ENCODE data around the gene TRAPPC2L.
A peak's percentile ranks its signal among the peaks of the same experiment; 100 is the strongest.

Gene TRAPPC2L

GRCh38 chr16:88839026-88839529 is 17.8 kb upstream of the TRAPPC2L start:
- no peak for DNase-seq (ENCODE audit: low read depth in 2 of 2)

DNA sequence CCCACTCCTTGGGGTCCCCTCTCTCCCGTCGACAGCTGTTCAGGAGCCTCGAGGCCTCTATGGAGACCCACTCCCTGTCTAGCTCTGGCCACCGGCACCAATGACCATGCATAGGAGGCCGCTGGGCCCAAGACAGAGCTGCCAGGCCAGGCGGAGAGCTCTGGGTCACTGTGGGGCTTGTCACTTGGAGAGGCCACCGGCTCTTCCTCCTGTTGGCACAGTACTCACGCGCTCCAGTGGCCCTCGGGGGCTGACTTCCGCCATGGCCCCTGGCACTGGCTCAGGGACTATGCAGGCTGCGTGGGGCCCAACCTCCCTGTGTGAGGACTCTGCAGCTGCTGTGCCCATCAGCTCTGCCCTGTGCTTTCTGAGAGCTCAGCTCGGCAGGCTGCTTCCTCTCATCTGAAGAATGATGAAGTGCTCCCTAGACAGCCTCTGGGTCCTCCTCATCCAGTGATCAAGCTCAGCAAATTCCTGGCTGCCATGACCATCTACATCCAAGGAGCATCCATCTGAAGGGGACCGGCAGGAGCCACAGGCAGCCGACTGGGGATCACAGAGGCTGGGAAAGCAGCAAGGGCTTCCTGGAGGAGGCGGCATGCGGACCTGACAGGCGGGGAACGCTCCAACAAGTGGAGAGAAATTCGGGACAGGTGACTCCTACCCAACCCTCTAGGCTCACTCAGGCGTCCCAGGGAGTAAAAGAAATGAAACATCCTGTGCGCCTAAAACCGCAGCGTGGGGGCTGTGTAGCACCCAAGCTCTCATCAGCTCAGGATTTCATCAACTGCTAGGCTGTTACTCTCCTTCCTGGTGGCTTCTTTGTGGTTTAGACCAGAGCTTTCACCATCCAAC is 17.0 kb upstream of the TRAPPC2L start:
- no peak for DNase-seq (ENCODE audit: low read depth in 2 of 2)

DNA sequence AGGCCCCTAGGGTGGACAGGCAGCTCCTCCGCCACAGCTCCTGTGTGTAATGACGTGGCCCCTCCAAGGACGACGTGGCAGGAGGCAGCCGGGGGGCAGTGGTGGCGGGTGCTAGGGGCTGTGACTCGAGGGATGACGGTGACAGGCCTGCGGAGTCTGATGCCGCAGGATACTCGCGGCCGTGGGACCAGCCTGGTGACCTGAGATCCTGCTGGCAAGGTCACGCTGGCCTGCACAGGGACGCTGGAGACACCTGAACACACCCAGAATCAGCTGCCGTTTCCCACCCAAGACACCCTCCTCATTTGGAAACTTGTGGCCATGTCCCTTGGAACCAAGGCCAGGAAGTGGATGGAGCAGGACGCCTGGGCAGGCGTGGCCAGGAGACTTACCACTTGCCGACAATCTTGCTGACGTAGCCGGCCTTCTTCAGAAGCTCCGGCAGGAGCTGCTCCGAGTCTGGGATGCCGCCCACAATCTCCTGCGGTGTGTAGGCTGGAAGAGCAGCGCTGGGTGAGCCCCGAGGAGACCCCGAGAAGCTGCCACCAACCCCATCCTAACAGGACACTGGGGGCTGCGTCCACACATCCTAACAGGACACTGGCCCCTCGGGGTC is 16.2 kb upstream of the TRAPPC2L start:
- DNase-seq (ENCODE audit: low read depth in 2 of 2) = no peak

DNA sequence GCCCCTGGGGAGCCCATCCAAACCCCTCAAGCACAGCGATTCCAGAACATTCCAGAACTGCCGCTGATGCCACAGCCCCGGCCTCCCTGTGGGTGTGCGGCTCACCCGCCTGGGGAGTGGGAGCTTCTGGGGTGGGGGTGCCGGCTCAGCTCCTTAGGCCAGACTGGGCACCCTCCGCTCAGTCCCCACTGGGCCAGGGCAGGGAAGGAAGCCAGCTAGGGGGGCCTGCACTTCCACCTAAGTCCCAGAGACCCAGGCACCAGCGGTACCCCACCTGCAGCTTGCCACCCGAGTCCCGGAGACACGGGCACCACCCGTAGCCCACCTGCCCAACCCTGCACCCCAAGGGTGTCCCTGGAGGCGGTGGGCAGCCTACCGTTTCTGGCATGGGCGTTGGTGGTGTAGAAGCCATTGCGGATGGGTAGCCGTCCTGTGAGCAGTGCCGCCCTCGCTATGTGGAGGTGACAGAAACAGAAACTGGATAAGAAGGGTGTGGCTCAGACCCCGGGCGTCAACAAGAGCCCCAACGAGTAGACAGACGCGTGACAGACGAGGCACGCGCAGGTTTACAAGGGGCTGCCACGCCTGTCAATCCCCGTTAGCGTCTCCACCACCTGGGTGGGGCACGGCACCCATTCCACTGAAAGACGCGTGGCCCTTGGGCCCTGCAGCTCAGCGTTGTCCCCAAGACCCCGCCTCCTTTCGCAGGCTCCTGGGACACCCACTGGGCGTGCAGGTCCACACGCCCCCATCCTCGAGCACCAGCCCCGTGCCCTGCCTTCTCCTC is 15.2 kb upstream of the TRAPPC2L start:
- no peak for DNase-seq (ENCODE audit: low read depth in 2 of 2)

- no peak for DNase-seq (ENCODE audit: low read depth in 2 of 2)
Observed at GRCh38 chr16:88842308-88842756, 14.6 kb upstream of the TRAPPC2L start.

GRCh38 chr16:88842806-88843205 is 14.1 kb upstream of the TRAPPC2L start:
- no peak for DNase-seq (ENCODE audit: low read depth in 2 of 2)

GRCh38 chr16:88843256-88843655 is 13.7 kb upstream of the TRAPPC2L start:
- no peak for DNase-seq (ENCODE audit: low read depth in 2 of 2)

GRCh38 chr16:88844419-88845036 is 12.4 kb upstream of the TRAPPC2L start:
- DNase-seq (ENCODE audit: low read depth in 2 of 2) = no peak

GRCh38 chr16:88846088-88846487 is 10.8 kb upstream of the TRAPPC2L start:
- no peak for DNase-seq (ENCODE audit: low read depth in 2 of 2)

DNA sequence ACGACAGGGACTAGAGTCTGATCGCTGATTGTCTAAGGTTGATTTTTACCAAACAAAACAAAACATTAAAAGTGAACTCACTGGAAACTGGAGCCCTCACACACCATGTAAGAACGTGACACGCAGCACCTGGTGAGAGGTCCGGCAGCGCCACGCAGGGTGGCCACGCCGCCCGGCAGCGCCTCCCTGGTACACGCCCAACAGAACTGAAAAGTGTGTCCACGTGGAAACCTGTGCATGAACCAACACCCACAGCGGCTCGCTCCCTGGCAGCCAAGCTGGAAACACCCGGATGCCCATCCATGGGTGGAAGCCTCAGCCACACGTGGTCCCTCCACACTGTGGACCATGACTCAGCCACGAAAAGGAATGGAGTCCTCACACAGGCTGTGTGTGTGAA is 9.3 kb upstream of the TRAPPC2L start:
- no peak for DNase-seq (ENCODE audit: low read depth in 2 of 2)

DNA sequence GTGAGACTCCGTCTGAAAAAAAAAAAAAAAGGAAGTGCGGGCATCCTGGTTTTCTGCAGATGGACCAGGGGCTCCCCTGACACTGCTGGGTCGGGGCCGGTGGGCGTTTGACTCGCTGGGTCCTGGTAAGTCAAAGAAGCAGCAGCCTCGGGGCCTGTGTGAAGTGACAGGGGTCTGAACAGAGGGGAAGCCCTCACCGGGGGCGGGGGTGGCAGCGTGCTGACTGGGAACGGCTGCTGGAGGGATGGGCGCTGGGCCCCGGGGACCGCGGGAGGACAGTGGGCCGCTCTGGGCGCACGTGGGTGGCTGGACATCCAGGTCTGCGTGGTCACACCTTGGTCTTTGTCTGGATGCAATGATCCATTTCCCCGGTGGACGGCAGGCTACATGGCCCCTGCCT is 8.4 kb upstream of the TRAPPC2L start:
- DNase-seq (ENCODE audit: low read depth in 2 of 2) = no peak

- no peak for DNase-seq (ENCODE audit: low read depth in 2 of 2)
Observed at GRCh38 chr16:88850531-88851199, 6.3 kb upstream of the TRAPPC2L start.

DNA sequence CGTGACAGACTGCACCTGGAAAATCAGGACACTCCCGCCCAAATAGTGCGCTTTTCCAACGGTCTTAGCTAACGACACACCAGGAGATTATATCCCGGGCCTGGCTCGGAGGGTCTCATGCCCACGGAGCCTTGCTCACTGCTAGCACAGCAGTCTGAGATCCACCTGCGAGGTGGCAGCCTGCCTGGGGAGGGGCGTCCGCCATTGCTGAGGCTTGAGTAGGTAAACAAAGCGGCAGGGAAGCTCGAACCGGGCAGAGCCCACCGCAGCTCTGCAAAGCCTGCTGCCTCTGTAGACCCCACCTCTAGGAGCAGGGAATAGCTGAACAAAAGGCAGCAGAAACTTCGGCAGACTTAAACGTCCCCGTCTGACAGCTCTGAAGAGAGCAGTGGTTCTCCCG is 5.3 kb upstream of the TRAPPC2L start:
- no peak for DNase-seq (ENCODE audit: low read depth in 2 of 2)

DNA sequence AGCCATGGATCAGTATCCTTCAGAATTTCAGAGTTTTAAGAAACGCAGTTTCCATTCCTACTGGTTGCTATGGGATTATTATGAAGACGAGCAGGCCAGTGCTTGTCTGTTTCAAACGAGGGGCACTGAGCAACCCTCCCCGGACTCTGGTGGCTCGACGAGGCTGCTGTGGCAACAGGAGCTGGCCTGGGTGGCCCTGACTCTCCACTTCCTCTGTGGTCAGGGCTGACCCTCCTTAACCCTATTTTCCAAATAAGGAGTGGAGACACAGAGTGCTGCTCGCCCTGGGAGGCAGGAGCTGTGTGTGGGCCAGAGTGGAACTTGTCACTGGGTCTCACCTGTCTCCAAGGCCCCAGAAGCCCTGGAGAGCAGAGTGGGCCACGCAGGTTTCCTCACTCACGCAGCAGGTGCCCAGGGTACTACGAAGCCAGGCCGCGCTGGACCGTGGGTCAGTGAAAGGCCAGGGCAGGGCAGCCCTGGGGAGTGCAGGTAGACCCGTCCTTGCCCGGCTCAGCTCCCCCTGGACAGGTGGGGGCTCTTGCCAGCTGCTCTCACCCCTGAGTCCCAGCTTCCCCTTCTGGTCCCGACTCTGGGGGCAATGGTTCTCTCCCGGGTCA is 3.5 kb upstream of the TRAPPC2L start:
- DNase-seq (ENCODE audit: low read depth in 2 of 2) = no peak

DNA sequence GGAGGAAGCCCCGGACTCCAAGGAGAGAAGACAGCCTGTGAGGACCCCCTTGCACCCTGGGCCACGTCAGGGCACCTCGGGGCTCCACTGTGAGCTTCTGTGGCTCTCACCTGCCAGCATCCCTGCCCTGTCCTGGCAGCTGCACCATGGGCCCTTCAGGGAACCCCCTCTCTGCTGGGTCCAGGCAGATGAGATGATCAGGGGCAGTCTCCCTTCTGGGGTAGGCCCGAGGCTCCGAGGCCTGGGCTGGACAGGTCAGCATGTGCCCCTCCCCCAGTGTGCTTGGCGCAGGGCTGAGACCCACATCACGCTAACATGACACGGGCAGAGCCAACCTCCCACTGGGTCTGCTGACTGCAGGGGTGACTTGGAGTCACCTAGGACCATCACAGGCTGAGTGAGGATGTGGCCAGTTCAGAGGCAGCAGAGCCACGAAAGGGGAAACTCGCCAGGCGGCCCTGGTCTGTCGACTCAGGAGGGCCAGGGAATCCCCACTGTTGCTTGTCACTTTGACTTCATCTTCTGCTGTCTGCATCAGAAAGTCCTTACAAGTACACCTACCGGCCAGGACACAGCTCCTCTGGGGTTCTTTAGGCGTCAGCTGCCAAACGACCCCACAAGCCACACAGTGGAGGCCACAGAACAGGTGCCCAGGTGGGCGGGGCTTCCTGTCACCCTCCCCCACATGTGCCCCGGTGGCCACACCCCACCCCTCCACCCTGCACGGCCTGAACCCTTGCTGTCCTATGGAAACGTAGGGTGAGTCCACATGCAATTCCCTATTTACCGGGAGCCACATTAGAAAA is 2.4 kb upstream of the TRAPPC2L start:
- no peak for DNase-seq (ENCODE audit: low read depth in 2 of 2)

DNA sequence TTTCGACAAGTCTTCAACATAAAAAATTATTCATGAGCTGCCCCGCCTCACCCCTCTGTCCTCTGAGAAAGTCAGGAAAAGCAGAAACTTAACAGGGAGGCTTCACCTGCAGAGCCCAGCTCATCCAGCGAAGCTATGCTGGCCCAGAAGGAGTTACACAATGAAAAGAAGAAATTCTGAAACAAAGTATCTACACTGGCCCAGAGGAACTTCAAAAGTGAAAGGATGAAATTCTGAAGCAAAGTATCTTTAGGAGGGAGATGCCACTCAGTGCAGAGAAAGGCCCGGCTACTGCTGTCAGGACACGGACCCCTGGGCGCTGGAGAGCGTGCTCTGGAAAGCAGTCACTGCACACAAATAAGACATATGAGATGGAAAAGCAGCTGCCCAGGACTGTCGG is 1.8 kb upstream of the TRAPPC2L start:
- DNase-seq (ENCODE audit: low read depth in 2 of 2) = no peak

- no peak for DNase-seq (ENCODE audit: low read depth in 2 of 2)
Observed at GRCh38 chr16:88855736-88856121, 1.2 kb upstream of the TRAPPC2L start.

- no peak for DNase-seq (ENCODE audit: low read depth in 2 of 2)
Observed at GRCh38 chr16:88856122-88856827, 652 bp upstream of the TRAPPC2L start.

- peak; percentile 66 to 69 for DNase-seq (ENCODE audit: low read depth in 2 of 2)
Observed at GRCh38 chr16:88857728-88858339, 907 bp downstream of the TRAPPC2L start.

Measured in stimulated activated CD4-positive, alpha-beta T cell treated with anti-CD3 and anti-CD28 coated beads, Interleukin-4, amount 100 ng/mL, for 48 hours (primary cell).